GM23338 (cell line): Measurements from ENCODE around the gene GLDC. TPM values are rescaled to one million over a fixed set of nuclear protein-coding genes. Genes with fewer than 3 reads are reported as not detected.

Experiments used
- CREB1 ChIP-seq: fragments of 250-450 bp; sonication (Bioruptor Pico); IDR thresholded peaks from 2 replicates; pipeline ENCODE4 v1.5.0; 2020; ENCODE audit warnings: low read depth, mild to moderate bottlenecking, moderate library complexity
- EZH2 ChIP-seq: fragments of 200-600 bp; sonication (generic); IDR thresholded peaks from one replicate; pipeline ENCODE4 v1.8.0; 2017; ENCODE audit warnings: antibody characterized with exemption, mild to moderate bottlenecking, low read depth; ENCODE audit not compliant: unreplicated experiment
- NANOG ChIP-seq: IDR thresholded peaks from 2 replicates; pipeline ENCODE4 v1.6.1; 2016; ENCODE audit warnings: antibody characterized with exemption, borderline replicate concordance
- STAT1 ChIP-seq: IDR thresholded peaks from one replicate; pipeline ENCODE4 v1.6.1; 2016; ENCODE audit warnings: antibody characterized with exemption; ENCODE audit not compliant: unreplicated experiment
- ZNF114 ChIP-seq: fragments of 250-450 bp; sonication (Bioruptor Pico); IDR thresholded peaks from 2 replicates; pipeline ENCODE4 v1.5.0; 2020; ENCODE audit warnings: mild to moderate bottlenecking, moderate library complexity
- ZNF331 ChIP-seq: fragments of 250-450 bp; sonication (Bioruptor Pico); IDR thresholded peaks from 2 replicates; pipeline ENCODE4 v1.5.0; 2020; ENCODE audit warnings: low read depth, mild to moderate bottlenecking, moderate library complexity
- polyA plus RNA-seq: library from polyadenylated mRNA; unstranded; fragments of >200 nt; fragmentation: Nextera tagmentation; extraction: Ambion mirVana; gene quantifications from 2 replicates; pipeline ENCODE4 v1.2.1, GENCODE V29; 2016
- total RNA-seq: library from RNA; depleted of rRNA; stranded (reverse); fragments of >200 nt; shearing (Covaris generic); gene quantifications from 2 replicates; pipeline ENCODE4 v1.2.3, GENCODE V29; 2014
- TF ChIP-seq, protein P1 (sequence below): fragments of 250-450 bp; sonication (Bioruptor Pico); IDR thresholded peaks from 2 replicates; pipeline ENCODE4 v1.5.0; 2020; ENCODE audit warnings: mild to moderate bottlenecking, moderate library complexity
- TF ChIP-seq, protein P2 (sequence below): IDR thresholded peaks from 2 replicates; pipeline ENCODE4 v1.6.1; 2016; ENCODE audit warnings: antibody characterized with exemption
- TF ChIP-seq, protein P3 (sequence below): IDR thresholded peaks from one replicate; pipeline ENCODE4 v1.6.1; 2018; ENCODE audit warnings: antibody characterized with exemption; ENCODE audit not compliant: unreplicated experiment

The GLDC gene
- total and polyA plus RNA-seq, 2 experiments from 2014 or later = 63.5 to 139 TPM

DNA sequence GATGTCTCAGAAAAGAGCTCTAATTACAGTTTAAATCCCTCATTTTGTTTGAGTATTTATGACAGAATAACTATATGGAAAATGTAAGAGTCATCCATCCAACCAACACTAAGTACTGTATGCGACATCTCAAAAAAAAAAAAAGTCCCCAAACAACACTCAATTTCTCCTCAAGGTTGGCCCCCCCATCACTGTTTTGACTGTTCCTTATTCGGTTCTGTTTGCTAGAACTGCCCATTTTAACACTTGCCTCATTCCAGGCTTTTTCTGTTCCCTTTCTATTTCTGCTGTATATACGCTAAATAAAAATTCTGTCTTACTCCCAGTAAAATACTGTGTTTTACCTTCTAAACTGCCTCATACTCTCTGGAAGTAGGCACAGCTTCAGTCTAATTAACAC is 25.2 kb downstream of the GLDC start (continued):
- TF ChIP-seq, protein P1, sequence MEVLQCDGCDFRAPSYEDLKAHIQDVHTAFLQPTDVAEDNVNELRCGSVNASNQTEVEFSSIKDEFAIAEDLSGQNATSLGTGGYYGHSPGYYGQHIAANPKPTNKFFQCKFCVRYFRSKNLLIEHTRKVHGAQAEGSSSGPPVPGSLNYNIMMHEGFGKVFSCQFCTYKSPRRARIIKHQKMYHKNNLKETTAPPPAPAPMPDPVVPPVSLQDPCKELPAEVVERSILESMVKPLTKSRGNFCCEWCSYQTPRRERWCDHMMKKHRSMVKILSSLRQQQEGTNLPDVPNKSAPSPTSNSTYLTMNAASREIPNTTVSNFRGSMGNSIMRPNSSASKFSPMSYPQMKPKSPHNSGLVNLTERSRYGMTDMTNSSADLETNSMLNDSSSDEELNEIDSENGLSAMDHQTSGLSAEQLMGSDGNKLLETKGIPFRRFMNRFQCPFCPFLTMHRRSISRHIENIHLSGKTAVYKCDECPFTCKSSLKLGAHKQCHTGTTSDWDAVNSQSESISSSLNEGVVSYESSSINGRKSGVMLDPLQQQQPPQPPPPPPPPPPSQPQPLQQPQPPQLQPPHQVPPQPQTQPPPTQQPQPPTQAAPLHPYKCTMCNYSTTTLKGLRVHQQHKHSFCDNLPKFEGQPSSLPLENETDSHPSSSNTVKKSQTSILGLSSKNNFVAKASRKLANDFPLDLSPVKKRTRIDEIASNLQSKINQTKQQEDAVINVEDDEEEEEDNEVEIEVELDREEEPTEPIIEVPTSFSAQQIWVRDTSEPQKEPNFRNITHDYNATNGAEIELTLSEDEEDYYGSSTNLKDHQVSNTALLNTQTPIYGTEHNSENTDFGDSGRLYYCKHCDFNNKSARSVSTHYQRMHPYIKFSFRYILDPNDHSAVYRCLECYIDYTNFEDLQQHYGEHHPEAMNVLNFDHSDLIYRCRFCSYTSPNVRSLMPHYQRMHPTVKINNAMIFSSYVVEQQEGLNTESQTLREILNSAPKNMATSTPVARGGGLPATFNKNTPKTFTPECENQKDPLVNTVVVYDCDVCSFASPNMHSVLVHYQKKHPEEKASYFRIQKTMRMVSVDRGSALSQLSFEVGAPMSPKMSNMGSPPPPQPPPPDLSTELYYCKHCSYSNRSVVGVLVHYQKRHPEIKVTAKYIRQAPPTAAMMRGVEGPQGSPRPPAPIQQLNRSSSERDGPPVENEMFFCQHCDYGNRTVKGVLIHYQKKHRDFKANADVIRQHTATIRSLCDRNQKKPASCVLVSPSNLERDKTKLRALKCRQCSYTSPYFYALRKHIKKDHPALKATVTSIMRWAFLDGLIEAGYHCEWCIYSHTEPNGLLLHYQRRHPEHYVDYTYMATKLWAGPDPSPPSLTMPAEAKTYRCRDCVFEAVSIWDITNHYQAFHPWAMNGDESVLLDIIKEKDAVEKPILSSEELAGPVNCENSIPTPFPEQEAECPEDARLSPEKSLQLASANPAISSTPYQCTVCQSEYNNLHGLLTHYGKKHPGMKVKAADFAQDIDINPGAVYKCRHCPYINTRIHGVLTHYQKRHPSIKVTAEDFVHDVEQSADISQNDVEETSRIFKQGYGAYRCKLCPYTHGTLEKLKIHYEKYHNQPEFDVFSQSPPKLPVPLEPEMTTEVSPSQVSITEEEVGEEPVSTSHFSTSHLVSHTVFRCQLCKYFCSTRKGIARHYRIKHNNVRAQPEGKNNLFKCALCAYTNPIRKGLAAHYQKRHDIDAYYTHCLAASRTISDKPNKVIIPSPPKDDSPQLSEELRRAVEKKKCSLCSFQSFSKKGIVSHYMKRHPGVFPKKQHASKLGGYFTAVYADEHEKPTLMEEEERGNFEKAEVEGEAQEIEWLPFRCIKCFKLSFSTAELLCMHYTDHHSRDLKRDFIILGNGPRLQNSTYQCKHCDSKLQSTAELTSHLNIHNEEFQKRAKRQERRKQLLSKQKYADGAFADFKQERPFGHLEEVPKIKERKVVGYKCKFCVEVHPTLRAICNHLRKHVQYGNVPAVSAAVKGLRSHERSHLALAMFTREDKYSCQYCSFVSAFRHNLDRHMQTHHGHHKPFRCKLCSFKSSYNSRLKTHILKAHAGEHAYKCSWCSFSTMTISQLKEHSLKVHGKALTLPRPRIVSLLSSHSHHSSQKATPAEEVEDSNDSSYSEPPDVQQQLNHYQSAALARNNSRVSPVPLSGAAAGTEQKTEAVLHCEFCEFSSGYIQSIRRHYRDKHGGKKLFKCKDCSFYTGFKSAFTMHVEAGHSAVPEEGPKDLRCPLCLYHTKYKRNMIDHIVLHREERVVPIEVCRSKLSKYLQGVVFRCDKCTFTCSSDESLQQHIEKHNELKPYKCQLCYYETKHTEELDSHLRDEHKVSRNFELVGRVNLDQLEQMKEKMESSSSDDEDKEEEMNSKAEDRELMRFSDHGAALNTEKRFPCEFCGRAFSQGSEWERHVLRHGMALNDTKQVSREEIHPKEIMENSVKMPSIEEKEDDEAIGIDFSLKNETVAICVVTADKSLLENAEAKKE (CRISPR knock-in tag) = no peak
- TF ChIP-seq NANOG (no peak), EZH2 (no peak), ZNF331 (CRISPR knock-in tag) (no peak), STAT1 (no peak), ZNF114 (no peak), CREB1 (no peak)
- TF ChIP-seq, protein P2, sequence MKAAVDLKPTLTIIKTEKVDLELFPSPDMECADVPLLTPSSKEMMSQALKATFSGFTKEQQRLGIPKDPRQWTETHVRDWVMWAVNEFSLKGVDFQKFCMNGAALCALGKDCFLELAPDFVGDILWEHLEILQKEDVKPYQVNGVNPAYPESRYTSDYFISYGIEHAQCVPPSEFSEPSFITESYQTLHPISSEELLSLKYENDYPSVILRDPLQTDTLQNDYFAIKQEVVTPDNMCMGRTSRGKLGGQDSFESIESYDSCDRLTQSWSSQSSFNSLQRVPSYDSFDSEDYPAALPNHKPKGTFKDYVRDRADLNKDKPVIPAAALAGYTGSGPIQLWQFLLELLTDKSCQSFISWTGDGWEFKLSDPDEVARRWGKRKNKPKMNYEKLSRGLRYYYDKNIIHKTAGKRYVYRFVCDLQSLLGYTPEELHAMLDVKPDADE = no peak
- TF ChIP-seq, protein P3, sequence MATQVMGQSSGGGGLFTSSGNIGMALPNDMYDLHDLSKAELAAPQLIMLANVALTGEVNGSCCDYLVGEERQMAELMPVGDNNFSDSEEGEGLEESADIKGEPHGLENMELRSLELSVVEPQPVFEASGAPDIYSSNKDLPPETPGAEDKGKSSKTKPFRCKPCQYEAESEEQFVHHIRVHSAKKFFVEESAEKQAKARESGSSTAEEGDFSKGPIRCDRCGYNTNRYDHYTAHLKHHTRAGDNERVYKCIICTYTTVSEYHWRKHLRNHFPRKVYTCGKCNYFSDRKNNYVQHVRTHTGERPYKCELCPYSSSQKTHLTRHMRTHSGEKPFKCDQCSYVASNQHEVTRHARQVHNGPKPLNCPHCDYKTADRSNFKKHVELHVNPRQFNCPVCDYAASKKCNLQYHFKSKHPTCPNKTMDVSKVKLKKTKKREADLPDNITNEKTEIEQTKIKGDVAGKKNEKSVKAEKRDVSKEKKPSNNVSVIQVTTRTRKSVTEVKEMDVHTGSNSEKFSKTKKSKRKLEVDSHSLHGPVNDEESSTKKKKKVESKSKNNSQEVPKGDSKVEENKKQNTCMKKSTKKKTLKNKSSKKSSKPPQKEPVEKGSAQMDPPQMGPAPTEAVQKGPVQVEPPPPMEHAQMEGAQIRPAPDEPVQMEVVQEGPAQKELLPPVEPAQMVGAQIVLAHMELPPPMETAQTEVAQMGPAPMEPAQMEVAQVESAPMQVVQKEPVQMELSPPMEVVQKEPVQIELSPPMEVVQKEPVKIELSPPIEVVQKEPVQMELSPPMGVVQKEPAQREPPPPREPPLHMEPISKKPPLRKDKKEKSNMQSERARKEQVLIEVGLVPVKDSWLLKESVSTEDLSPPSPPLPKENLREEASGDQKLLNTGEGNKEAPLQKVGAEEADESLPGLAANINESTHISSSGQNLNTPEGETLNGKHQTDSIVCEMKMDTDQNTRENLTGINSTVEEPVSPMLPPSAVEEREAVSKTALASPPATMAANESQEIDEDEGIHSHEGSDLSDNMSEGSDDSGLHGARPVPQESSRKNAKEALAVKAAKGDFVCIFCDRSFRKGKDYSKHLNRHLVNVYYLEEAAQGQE = no peak
